HG03432 (cell line): ENCODE data around the gene IFNAR1.
A peak's percentile ranks its signal among the peaks of the same experiment; 100 is the strongest.

Source experiments
- ATAC-seq: cut with Tn5 transposase; IDR thresholded peaks from one replicate; pipeline ENCODE4 v1.9.1; 2021; ENCODE audit warnings: mild to moderate bottlenecking, moderate library complexity; ENCODE audit not compliant: unreplicated experiment

The IFNAR1 gene

DNA sequence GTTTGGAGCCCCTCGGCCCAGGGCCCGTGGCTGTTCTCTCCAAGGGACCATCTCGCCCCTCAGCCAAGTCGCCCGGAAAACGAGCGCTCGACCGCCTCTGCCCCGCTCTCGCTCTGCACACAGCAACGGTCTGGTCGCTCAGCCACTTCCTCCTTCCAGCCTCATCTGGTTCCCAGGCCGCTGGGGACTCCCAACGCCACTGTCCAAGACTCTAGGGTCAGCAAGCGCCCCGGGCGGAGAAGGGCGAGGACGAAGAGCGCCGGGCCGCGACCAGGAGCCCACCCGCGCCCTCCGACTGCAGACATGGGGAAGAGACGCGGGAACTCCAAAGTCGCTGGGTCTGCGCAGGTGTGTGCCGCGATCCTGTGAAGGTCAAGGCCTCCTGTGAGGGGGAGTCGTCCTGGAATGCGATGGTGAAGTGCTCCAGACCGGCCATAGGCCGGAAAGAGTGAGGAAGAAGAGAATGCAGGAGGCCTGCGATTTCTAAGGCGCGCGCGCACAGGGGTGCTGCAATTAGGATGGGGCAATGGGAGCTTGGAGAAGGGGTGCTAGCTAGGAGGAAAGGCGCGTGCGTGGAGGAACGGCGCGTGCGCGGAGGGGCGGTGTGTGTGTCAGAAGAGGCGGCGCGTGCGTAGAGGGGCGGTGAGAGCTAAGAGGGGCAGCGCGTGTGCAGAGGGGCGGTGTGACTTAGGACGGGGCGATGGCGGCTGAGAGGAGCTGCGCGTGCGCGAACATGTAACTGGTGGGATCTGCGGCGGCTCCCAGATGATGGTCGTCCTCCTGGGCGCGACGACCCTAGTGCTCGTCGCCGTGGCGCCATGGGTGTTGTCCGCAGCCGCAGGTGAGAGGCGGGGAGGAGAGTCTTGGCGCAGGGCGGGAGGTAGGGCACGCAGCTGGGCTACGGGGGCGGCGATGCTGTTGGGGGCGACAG lies at the start of gene IFNAR1:
Gene IFNAR1, plus strand, starts transcription at position 680 of the 931 bp plus-strand sequence. Its CDS starts 86 bp downstream, at position 766.
- peak; percentile 82 for ATAC-seq

DNA sequence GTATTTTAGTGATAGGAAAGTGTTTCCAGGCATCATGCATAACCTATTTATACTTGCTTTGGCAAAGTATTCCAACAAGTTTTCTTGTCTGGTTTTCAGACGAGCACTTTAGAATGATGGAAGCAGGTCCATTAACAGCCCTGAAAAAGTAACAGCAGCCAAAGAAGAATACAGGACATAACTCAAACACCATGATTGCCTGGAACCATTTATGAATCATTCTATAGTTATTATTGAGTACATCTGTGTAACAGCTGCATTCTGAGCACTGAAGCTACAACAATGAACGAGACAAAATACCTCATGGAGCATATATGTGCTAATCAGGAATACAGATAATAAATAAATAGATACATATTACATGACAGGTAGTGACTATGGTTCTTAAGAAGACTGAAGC lies 46.0 kb upstream of the IFNAR1 start:
- ATAC-seq = no peak

DNA sequence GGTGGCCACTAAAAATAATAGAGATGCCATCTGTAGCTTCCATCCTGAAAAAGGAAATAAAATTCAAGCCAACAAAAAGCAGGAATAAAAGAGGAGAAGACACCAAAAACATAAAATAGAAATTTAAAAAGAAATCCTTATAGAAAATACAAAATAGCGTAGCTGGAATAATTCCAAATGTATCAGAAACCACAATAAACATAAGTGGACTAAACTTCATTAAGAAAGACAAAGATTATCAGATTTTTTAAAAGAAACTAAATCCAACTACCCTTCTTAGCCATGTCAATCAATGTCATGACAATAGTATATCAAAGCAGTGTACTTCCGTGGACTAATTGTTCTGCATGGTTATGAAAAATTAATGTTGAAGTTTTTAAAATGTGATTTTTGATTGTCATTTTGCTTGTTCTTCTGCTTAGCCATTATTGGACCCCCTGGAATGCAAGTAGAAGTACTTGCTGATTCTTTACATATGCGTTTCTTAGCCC lies 45.4 kb upstream of the IFNAR1 start:
- no peak for ATAC-seq

DNA sequence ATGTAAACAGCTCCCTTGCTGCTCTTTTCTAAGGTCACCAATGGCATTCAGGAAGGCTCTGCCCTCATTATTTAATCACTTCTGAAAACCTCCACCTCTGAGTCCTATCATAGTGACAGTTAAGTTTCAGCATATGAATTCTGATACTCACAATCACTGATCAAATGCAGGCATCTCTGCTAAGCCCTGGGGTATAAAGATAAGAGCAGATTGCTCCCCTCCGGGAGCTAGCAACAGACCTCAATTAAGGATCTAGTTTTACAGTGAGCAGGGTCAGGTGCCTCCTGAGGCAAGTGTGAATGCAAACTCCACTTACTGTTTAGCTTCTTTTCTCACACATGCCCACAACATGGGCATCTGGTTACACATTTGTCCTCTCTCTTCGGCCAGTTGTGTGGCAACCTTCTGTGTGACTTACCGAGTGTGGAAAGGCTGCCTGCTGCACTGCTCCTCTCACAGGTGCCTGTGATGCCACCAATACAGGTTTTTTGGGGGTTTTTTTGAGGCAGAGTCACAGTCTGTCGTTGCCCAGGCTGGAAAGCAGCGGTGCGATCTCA lies 43.6 kb upstream of the IFNAR1 start:
- ATAC-seq = no peak

DNA sequence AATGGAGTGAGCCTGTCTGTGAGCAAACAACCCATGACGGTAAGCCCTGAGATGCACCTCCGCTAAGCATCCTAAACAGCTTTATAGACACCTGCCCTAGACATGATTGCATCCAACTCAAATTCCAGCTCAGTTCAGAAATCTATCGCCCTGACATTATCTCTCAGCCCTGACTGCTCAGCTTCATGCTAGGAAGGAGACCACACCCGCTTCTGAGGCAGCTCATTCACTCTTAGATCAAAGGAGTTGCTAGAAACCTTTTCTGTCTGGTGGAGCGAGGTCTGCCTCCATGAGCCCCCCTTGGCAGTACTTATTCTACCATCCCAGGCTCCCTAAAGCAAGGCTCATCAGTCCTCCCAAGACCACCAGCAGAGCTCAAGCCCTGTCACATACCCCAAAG lies 41.6 kb upstream of the IFNAR1 start:
- no peak for ATAC-seq

DNA sequence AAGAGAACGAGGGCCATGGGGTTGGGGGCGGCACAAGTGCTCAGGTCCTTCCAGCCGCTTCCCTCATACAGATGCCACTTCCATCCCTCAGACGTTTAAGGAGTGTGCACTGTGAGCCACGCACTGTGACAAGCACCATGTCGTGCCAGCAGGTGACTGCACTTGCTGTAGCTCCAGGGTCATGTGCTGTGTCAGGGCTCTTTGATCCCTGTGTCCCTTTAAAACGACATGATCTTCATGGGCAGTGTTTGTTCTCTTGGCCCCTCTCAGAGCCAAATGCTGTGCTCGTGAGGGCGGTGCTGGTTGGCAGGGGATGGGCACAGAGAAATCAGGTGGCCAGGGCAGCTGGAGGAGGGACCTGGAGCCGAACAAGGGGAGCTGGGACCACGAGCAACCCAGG lies 38.7 kb upstream of the IFNAR1 start:
- ATAC-seq = no peak

DNA sequence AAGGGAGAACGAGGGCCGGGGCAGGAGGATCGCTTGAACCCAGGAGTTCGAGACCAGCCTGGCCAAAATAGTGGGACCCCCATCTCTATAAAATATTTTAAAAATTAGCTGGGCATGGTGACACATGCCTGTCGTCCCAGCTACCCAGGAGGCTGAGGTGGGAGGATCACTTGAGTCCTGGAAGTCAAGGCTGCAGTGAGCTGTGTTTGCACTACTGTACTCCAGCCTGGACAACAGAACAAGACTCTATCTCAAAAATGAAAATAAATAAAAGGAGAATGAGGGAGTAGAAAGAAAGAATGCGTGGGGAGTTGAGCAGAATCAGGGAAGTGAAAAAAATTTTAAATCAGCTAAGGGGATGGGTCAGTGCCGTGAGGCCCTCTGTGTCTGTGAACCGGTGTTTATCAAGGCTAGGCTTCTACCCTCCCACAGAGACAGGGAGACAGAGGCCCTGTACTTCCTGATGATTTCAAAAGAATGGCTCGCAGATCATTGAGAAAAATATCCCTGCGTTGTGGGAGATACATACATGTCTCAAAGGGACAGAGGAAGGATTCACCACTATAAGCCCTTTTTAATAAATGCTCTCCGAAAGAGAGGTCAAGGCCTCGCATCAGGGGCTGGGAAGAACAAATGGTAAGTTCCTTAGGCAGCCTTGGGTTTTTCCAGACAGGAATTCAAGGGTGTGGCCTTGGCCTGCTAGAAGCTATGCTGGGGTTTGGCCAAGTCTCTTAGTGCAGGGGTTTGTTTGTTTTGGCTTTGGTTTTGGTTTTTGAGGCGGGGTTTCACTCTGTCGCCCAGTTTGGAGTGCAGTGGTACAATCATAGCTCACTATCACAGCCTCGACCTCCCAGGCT lies 37.9 kb upstream of the IFNAR1 start:
- no peak for ATAC-seq

DNA sequence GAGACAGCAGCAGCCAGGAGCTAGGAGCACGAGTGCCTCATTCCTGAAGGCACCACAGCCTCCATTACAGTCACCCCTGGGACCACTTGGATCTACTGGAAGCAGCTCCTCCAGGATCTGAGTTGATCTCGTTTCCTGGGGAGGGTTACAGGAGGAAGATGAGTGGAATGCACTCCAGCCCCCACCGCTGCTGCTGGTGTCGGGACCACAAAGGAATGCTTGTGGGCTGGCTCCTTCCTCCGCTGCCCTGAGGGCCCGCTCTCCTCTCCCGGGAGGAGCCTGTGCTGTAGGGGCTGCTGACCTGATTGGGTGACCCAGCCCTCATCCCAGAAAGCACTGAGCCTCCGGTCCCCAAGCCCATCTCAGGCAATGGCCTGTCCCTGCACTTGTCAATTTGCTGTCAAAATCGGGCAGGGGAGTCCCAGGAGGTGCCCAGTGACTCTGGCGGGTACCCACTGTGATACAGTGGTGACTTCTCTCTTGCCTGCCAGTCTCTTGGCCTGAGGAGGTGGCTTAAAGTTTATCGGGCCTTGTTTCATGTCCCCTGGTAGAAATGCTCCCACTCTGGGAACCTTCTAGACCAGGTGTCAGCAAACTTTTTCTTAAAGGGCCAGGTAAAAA lies 35.5 kb upstream of the IFNAR1 start:
- no peak for ATAC-seq

DNA sequence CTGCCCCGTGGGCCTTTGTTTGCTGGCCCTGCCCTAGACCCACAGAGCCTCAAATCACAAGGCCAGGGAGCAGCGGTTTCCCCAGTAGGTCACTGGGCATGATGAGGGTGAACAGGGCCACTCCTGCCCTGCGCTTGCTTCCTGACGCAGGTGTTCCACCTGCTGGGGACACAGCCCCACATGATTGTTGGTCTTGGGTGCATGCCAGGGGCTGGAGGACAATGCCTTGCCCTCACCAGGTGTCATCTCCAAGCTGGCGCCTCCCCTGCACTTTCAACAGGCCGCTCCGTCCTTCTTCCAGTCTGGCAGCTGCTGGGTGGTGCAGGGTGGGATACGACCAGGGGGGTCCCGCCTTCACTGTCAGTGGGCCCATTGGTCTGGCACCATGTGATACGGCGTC lies 34.3 kb upstream of the IFNAR1 start:
- ATAC-seq = no peak

DNA sequence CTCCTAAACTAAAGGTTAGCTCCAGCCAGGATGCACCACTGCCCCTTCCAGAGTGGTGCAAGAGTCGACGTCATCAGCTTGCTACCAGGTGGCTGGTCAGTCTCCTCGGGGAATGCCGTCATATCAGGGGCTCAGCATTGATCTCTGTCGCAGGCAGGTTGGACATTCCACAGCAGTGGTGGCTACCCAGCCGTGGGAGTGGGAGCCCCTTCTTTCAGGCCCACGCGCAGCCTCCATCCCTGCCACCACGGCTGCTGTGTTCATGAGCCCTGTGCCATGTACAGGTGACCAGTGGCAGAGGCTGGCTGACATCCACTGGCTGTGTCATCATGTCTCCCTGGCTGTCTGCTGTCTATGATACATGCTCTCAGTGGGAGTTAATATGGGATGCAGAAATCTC lies 33.1 kb upstream of the IFNAR1 start:
- ATAC-seq = no peak

DNA sequence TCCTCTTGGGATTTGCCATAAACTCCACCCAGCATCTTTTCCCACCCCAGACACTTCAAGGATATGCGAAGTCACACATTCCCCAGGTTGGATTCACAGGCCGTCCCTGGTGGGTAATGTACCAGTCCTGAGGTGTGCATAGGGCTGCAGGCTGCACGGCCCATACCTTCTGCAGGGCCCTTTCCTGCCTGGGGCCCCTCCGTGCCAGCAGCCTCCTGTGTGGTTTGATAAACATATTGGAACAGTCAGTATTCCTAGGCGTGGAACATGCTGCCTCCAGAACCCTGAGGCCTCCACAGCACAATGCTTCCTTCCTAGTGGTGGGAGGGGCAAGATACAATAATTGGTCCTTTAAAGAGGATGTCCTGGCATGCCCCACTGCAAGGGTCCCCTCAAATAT lies 32.0 kb upstream of the IFNAR1 start:
- no peak for ATAC-seq

DNA sequence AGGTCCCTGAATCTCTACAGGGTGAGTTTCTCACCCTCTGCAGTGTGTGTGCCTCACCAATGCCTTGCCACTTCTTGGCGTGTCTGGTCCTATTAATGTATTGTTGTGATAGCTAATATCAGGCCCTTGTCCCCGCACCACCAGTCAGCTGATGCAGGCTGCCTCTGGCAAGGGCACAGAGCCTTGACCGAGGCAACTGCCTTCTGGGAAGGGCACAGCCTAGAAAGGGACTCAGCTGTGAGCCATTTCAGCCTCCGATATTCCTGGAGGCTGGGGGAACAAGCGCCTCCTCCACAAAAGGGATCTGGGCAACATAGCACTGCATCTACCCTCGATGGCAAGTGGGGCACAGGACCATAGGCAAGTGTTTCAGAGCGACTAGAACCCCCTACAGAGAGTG lies 31.6 kb upstream of the IFNAR1 start:
- no peak for ATAC-seq

DNA sequence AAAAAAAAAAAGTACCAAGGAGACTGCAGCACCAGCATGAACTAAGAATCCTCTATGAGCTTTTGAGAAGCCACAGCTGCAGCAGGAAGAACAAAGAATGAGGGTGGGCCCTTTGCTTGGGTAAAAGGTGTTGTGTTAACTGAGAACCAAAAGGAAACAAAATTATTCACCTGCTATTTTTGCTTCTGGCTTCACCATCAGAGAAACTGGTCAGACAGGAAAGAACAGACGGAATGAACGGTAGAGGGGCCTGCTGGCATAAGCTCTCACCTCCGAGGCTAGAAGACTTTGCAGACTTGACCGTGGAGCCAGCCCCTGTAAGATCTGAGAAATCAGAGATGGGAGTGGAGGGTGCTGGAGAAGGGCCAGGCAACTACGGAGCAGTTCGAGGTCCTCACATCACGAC lies 31.0 kb upstream of the IFNAR1 start:
- no peak for ATAC-seq

DNA sequence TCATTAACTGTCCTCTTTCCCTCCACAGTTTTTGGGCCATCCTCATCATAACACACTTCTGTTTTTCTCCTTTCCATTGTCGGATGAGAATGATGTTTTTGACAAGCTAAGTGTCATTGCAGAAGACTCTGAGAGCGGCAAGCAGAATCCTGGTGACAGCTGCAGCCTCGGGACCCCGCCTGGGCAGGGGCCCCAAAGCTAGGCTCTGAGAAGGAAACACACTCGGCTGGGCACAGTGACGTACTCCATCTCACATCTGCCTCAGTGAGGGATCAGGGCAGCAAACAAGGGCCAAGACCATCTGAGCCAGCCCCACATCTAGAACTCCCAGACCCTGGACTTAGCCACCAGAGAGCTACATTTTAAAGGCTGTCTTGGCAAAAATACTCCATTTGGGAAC lies 28.6 kb upstream of the IFNAR1 start:
- ATAC-seq = no peak

DNA sequence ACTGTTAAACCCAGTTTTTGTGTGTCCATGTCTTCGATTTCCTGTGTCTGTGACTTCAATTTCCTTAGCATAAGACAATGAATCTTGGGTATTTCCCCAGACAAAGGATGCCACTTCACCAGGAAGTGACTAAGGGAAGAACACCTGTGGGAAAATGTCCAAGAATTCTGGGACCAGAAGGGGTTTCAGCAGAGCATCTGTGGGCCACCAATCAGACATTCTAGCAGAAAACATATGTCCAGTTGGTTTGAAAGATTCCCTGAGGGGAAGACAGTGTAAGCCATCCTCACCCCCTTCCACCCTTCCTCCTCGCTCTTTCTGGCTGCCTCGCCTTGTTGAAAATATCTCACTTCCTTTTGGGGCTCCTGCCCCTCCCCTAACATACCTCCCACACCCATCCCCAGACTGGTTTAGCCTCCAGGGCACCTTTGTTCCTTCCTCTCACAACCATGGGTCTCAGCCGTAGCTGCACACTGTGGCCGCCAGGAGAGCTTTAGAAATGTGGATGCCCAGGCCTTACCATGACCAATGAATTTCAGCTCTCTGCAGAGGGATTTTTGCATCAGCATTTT lies 25.5 kb upstream of the IFNAR1 start:
- ATAC-seq = peak; percentile 79

DNA sequence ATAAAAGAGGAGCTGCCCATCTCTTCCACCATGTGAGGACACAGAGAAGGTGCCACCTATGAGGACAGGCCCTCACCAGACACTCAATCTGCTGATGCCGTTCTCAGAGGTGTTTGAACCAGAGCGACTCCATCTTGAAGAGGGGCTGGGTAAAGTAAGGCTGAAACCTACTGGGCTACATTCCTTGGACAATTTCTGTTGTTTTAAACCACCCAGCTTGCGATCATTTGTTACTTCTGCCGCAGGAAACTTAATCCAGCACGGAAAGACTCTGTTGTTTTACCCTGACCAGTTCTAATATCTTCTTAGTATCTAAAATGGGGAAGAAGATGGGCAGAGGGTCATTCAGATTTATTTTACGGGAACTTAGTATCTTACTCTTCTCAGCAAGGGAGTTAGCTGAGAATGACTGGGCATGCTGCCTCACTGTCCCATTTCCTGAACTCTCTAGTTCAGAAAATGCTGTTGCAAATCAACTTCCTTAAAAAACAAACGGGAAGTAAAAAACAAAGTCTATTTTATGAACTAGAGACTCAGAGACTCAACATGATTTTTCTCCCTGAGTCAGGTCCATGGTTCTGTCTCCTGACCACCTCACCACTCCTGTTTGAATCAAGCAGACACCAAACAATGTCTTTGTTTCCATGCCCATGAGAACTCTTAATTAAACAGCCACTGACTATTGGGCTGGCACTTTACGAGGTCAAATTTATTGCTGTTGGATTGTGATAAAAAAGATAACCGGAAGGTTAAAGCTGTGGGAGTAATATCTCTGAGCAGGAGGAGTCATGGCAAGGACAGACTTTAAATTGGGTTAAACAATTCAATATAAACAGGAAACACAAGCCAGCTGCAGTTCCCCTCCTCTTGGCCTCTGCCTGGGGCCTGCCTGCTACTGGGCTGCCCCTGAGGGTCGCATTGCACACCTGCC lies 23.8 kb upstream of the IFNAR1 start:
- no peak for ATAC-seq

DNA sequence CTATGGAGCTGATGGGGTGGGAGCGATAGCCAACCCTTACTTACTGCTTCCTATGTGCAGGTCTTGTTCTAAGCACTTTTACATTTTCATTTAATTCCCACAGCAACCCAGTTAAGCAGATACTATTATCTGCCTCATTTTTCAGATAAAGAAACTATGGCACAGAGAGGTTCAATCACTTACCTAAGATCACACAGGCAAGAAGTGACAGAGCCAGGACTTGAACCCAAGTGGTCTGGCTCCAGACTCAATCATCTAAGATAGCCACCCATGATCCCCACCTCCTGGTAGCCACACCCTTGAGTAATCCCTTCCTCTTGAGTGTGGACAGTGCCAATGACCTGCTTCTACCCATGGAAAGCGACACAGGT lies 23.2 kb upstream of the IFNAR1 start:
- ATAC-seq = no peak

DNA sequence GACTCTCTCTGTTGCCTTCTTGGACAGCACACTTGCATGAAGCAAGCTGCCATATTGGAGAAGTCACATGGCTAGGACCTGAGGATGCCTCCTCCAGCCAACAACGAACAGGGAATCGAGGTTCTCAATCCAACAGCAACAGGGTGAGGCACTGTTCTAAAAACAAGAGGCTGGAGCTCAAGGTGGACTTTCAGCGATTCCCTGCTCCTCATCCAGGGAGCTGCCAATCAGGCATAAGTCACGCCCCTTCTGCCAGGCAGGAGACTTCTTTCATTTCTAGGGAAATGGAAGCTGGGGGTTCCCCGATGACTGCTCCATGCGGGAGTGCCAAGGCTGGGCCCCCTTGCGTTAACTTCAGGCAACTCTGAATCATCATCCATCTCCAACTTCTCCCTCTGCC lies 22.7 kb upstream of the IFNAR1 start:
- ATAC-seq = no peak

DNA sequence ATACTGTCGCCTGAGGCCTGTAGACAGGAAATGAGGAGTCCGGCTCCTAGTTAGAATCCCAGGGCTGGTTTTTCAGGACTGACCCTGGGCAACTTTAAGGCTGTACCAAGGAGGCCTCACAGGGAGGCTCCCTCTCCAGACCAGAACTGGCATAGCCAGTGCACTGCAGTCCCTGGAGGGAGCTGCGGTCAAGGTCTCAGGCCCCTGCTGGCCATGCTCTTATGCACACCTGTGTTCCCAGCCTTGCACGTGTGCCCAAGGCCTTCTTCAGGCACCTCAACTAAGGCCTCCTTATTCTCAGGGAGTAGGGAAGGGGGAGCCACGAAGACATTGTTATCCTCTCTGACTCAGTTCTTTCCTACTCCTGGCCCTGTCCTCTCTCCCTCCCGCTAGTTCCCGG lies 22.0 kb upstream of the IFNAR1 start:
- no peak for ATAC-seq

DNA sequence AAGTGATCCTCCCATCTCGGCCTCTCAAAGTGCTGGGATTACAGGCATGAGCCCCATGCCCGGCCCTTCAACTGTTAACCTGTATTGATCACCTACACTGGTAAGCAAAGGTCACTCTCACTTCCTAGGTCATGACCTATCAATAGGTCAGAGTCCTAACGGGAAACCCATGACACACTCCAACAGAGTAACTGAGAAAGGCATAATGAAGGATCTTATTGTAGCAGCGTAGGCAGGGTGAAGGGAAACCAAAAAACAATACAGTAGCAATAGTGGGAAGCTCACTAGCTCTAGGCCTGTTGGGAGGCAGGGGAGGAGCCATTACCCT lies 19.5 kb upstream of the IFNAR1 start:
- no peak for ATAC-seq
